Psoas muscle (tissue), 8 donors: Measurements from ENCODE around the gene SYCP1. TPM values are rescaled to one million over a fixed set of nuclear protein-coding genes. Genes with fewer than 3 reads are reported as not detected.

Source experiments
- ATAC-seq, 4 donors: fragments of 200-7000 bp; cut with Tn5 transposase; one replicate each; pipeline ENCODE4 v1.9.1; 2020; ENCODE audit warnings: moderate library complexity in 3 of 4, mild to moderate bottlenecking in 2 of 4
- DNase-seq, 2 donors: peaks; one replicate each; pipeline ENCODE4 v3.0.0-alpha.2; 2020
- H3K27ac ChIP-seq: fragments of 200-600 bp; one replicate; pipeline ENCODE4 v1.8.0; 2022
- H3K27me3 ChIP-seq, 3 donors: fragments of 200-600 bp in 1 of 3; one replicate each; pipeline versions ENCODE4 v1.6.1 to v1.8.0; 2013 to 2022; ENCODE audit warnings: low read length in 2 of 3, mild to moderate bottlenecking in 2 of 3, moderate library complexity in 1 of 3; ENCODE audit not compliant: insufficient read depth in 3 of 3
- H3K36me3 ChIP-seq, 2 donors: fragments of 200-600 bp in 1 of 2; one replicate each; pipeline versions ENCODE4 v1.6.1 to v1.8.0; 2013 to 2022; ENCODE audit warnings: low read depth in 1 of 2, mild to moderate bottlenecking in 1 of 2, moderate library complexity in 1 of 2; ENCODE audit not compliant: insufficient read depth in 1 of 2
- H3K4me1 ChIP-seq: fragments of 200-600 bp; one replicate; pipeline ENCODE4 v1.8.0; 2022
- H3K4me3 ChIP-seq: fragments of 200-600 bp; one replicate; pipeline ENCODE4 v1.8.0; 2022; ENCODE audit warnings: mild to moderate bottlenecking
- H3K9me3 ChIP-seq: fragments of 200-600 bp; one replicate; pipeline ENCODE4 v1.8.0; 2022
- whole genome bisulfite sequencing, 3 donors: extraction: QIAGEN DNeasy Blood & Tissue Kit; methylation state at CpG; one replicate each; pipeline versions ENCODE4 v1.1.6 to v1.1.7; 2013; 5-methylcytosine and 5-hydroxymethylcytosine counted together
- intact Hi-C, 2 donors: fragments of 100-400 bp; cut with DNase I; formaldehyde crosslinking; loops; one replicate each; pipeline versions ENCODE4 v1.11.0 to v1.14.2; 2022
- polyA plus RNA-seq, 3 donors: library from polyadenylated mRNA; stranded (reverse); fragments of 200-250 nt; gene quantifications; one replicate each; pipeline ENCODE4 v1.2.3, GENCODE V29; 2013
- total RNA-seq, 4 donors: library from RNA; stranded (reverse); fragmentation: NEBNext Ultra II Directional in 2 of 4; extraction: Animal tissue kit (Norgen Biotek cat#: 25700) in 2 of 4; gene quantifications; one replicate each; pipeline versions ENCODE4 v1.2.1 to v1.2.4, GENCODE V29; 2021 to 2023
- TF ChIP-seq, protein P1 (sequence below): fragments of 200-600 bp; IDR thresholded peaks from one replicate; pipeline ENCODE4 v1.8.0; 2022; ENCODE audit warnings: antibody characterized with exemption
- donor health status: healthy with polysubstance abuse.
- donor health status: DM: no; HTN: no; CAD: no; lungs with moderate emphysema.
- donor health status: Bipolar disorder and iron deficiency.
- donor health status: healthy.
- donor health status: DM: yes; HTN: yes; CAD: no.
- donor health status: DM: no; HTN: no; CAD: no.
- donor health status: DM: no; HTN: no; CAD: no.
- donor health status: DM: yes; HTN: yes; CAD: no.

The SYCP1 gene
- total and polyA plus RNA-seq, 7 donors: not detected

DNA sequence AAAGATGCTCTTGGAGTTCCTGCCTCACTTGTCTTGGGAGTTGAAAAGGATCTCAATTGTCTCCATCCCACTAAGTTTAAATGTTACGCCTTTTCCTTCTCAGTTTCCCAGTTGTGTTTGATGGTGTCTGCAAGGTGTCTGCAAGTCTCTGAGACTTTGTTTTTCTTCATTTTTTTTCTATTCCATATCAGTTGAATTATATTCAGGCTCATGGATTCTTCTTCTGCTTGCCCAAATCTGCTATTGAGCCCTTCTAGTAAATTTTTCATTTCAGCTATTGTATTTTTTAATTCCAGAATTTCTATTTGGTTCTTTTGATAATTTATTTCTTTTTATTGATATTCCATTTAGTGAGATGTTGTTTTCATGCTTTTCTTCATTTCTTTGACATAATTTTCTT lies 127.6 kb downstream of the SYCP1 start:
- 2 to 70% (median 43%) methylated on average over 1 of the region's 1 CpG for WGBS, 3 donors
- H3K36me3 ChIP-seq: no peaks in the 10 kb centered on the region
- no peak for ATAC-seq
- H3K27ac ChIP-seq: no peak overlapping the region
- TF ChIP-seq, protein P1, sequence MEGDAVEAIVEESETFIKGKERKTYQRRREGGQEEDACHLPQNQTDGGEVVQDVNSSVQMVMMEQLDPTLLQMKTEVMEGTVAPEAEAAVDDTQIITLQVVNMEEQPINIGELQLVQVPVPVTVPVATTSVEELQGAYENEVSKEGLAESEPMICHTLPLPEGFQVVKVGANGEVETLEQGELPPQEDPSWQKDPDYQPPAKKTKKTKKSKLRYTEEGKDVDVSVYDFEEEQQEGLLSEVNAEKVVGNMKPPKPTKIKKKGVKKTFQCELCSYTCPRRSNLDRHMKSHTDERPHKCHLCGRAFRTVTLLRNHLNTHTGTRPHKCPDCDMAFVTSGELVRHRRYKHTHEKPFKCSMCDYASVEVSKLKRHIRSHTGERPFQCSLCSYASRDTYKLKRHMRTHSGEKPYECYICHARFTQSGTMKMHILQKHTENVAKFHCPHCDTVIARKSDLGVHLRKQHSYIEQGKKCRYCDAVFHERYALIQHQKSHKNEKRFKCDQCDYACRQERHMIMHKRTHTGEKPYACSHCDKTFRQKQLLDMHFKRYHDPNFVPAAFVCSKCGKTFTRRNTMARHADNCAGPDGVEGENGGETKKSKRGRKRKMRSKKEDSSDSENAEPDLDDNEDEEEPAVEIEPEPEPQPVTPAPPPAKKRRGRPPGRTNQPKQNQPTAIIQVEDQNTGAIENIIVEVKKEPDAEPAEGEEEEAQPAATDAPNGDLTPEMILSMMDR: no peak
- intact Hi-C loops: loop anchor here in 1 of 2 donors (2.0 kb wide), 1 partner anchor 71 kb away; no protein-coding TSS in a partner anchor
- H3K9me3 ChIP-seq: peaks cover 10% of the 10 kb centered on the region
- H3K4me3 ChIP-seq: no peak overlapping the region
- H3K4me1 ChIP-seq: no peaks in the 10 kb centered on the region
- no peak for DNase-seq
- H3K27me3 ChIP-seq: no peaks in the 10 kb centered on the region

DNA sequence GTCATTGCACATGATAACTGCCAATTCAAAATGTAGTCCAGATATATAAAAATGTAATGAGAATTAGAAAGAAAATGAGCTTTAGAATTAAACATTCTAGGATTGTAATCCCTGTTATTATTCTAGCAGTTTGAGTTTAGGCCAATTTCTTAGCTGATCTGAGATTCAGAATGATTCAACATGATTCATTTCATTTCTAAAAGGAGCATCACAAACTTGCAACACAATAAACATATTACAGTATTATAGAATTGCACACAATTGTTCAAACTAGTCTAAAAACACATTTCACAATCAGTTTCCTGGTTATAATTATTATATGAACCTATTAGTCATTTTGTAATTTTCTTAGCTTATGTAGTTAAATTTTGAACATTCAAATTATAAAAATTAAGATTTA lies 131.6 kb downstream of the SYCP1 start:
- intact Hi-C loops: no loop called here
- Histone ChIP-seq H3K27me3 (no peaks in the 10 kb centered on the region), H3K36me3 (no peaks in the 10 kb centered on the region), H3K4me1 (no peaks in the 10 kb centered on the region), H3K9me3 (peaks cover 19% of the 10 kb centered on the region), H3K27ac (no peak overlapping the region), H3K4me3 (no peak overlapping the region)
- ATAC-seq (no peak), DNase-seq (no peak)
- TF ChIP-seq, protein P1: no peak

DNA sequence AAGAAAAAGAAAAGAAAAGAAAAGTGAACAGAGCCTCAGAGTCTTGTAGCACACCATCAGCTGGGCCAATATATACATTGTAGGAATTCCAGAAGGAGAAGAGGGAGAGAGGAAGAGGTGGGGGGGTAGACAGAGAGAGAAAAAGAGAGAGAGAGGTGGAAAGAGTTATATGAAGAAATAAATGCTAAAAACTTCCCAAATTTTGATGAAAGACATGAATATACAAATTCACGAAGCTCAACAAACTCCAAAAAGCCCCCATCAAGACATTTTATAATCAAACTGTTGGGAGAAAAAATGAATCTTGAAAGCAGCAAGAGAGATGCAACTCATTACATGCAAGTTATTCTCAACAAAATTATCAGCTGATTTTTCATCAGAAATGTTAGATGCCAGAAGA lies 133.4 kb downstream of the SYCP1 start:
- no peaks in the 10 kb centered on the region for H3K27me3 ChIP-seq
- no peaks in the 10 kb centered on the region for H3K4me1 ChIP-seq
- no peaks in the 10 kb centered on the region for H3K36me3 ChIP-seq
- WGBS, 3 donors: 66 to 90% (median 81%) methylated on average over 1 of the region's 1 CpG
- H3K27ac ChIP-seq: no peak overlapping the region
- ATAC-seq (no peak), DNase-seq (no peak)
- intact Hi-C loops: no loop called here
- H3K9me3 ChIP-seq: peaks cover 11% of the 10 kb centered on the region
- TF ChIP-seq, protein P1: no peak
- H3K4me3 ChIP-seq: no peak overlapping the region

DNA sequence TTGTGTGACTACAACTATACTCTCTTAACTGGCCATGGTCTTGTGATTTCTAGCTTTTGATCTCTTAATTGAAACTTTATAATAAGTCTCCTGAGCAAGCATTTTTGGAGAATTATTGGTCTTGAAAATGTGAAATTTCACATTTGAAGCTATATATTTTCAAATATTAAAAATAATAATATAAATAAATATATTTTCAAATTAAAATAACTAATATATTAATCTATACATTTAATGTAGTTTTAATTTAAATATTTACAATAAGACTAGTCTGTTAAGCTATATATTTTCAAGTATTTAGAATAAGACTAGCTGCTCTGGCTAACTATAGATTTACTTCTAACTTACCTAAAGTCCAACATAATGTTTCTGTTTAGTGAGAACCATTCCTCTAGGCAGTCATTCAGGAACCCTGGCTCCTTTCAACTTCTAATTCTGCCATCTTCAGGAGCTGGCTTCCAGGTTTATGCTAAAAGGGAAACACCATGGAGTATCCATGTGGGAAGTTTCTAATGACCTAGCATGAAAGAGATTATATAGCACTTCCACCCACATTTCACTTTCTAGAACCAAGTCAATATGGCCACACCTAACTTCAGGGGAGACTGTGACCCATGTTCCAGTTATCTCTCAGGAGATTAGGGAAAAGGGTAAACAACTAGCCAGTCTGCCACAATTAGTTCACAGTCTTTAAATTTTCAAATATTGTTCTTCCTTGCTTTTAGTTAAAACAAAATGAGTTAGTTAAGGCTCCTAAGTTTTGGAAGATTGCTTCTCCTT lies 143.0 kb downstream of the SYCP1 start:
- DNase-seq: no peak
- no peak for ATAC-seq
- no peak overlapping the region for H3K27ac ChIP-seq
- no peaks in the 10 kb centered on the region for H3K4me1 ChIP-seq
- H3K36me3 ChIP-seq: no peaks in the 10 kb centered on the region
- intact Hi-C loops: no loop called here
- no peaks in the 10 kb centered on the region for H3K9me3 ChIP-seq
- TF ChIP-seq, protein P1: no peak
- H3K27me3 ChIP-seq: peaks cover 0 to 6% (median 0%) of the 10 kb centered on the region in 3 donors
- H3K4me3 ChIP-seq: no peak overlapping the region

DNA sequence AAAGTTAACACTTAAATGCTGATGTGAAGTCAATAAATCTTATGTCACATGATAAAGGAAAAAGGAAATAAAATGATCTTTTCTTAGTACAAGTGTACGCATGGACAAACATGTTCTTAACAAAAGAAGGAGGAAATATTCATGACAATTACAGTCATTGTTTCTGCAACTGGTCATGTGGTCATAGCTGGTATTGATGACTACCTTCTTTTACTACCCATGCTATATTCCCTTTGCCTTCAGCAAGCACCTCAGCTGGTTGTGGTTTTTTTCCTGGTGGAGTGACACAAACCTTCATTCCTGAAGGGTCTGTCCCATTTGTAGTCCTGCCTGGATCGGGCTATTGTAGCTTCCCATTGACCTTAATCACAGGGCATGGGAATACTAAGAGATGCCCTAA lies 151.5 kb downstream of the SYCP1 start:
- no peaks in the 10 kb centered on the region for H3K9me3 ChIP-seq
- DNase-seq (no peak), ATAC-seq (no peak)
- WGBS, 3 donors: 84 to 89% (median 87%) methylated on average over 2 of the region's 2 CpGs
- intact Hi-C loops: no loop called here
- H3K36me3 ChIP-seq: no peaks in the 10 kb centered on the region
- peaks cover 0 to 6% (median 0%) of the 10 kb centered on the region in 3 donors for H3K27me3 ChIP-seq
- no peaks in the 10 kb centered on the region for H3K4me1 ChIP-seq
- no peak overlapping the region for H3K27ac ChIP-seq
- H3K4me3 ChIP-seq: no peak overlapping the region
- TF ChIP-seq, protein P1: no peak
